HG02840 (cell line): Measurements from ENCODE around the gene DOCK2.

Experiments used
- ATAC-seq: cut with Tn5 transposase; IDR thresholded peaks from one replicate; pipeline ENCODE4 v1.9.1; 2021; ENCODE audit warnings: mild to moderate bottlenecking, moderate library complexity, moderate number of reproducible peaks; ENCODE audit not compliant: unreplicated experiment, low FRiP score

DOCK2 gene

GRCh38 chr5:169682026-169682425, 45.0 kb downstream of the DOCK2 start:
- no peak for ATAC-seq

GRCh38 chr5:169686137-169686536, 49.1 kb downstream of the DOCK2 start:
- no peak for ATAC-seq

DNA sequence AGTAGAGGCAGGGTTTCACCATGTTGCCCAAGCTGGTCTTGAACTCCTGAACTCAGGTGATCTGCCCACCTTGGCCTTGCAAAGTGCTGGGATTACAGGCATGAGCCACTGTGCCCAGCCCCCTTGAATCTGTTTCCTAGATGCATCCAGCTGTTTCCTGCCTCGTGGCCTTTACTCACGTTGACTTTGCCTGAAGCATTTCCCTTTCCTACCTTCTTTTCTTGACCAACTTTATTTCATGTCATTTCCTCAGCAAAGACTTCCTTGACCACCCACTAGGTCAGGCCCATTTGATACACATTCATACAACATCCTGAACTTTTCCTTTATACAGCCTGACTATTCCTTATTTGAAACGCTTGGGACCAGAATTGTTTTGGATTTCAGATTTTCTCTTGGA, 51.0 kb downstream of the DOCK2 start:
- no peak for ATAC-seq

GRCh38 chr5:169691471-169691870, 54.4 kb downstream of the DOCK2 start:
- no peak for ATAC-seq

DNA sequence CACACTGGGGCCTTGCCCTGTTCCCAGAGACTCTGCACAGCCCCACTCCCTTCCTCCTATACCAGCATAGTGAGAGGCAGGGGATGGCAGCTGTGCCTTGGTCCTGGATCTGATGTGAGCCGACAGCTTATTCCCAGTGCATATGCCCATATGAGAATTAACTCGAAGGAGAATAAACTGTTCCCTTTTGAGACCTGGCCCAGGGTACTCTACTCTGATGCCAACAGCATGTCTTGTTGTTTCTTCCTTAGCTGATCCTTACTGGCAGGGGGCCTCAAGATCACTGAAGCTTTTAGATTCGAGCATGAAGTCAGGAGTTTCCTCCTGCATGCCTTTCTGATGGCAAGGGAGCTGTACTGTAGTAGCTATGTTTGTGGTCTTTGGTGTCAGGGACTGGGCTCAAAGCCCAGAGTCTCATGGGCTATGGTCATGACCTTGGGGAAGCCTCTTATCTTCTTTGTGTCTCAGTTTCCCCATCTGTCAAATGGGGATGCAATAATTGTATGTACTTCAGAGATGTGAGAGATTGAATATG, 57.1 kb downstream of the DOCK2 start:
- ATAC-seq, result no peak

- no peak for ATAC-seq
Observed at GRCh38 chr5:169695025-169695625, 58.0 kb downstream of the DOCK2 start.

DNA sequence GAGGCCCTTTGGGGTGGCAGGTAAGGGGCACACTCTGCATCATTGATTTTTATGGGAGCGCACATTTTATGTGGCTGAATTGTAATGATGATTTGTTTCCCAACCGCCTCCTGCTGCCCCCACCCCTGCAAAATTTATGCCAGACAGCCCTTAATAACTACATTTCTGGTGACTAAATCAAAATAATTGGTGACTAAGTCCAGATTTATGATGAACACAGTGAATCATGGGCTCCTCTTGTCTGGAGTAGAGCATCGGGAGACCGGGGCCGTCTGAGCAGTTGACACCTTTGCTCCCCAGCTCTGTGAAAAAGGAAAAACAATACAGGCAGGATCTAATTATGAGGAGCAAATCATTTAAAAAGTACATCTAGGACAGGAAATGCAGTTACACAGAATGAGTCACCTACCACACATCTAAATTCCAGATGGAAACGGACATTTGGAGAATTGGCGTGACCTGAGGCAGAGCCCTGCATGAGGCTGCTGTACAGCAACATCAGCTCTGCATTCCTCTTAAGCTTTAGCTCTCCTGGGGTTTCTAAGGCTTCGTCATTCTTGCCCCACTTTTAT, 58.9 kb downstream of the DOCK2 start:
- no peak for ATAC-seq

- no peak for ATAC-seq
Observed at GRCh38 chr5:169696621-169697510, 59.8 kb downstream of the DOCK2 start.

DNA sequence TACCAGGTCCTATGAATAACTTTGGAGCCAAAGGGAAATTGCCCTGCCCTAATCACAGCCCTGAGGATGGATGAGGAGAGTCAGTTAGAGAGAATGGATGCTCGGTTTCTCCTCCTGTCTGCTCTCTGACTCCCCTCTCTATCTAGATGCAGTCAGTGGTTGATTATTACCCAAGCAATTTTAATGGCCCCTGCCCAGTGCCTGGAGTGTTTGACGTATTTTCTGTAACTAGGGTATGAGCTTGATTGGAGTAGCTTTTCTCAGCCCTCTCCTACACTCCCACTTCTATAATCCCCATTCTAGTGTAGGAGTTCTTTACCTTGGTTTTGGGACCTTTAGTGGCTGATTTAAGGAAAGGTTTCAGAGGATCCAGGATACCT, 60.4 kb downstream of the DOCK2 start:
- no peak for ATAC-seq

- ATAC-seq, result no peak
Observed at GRCh38 chr5:169697976-169698375, 60.9 kb downstream of the DOCK2 start.

GRCh38 chr5:169700611-169701010, 63.5 kb downstream of the DOCK2 start:
- no peak for ATAC-seq

DNA sequence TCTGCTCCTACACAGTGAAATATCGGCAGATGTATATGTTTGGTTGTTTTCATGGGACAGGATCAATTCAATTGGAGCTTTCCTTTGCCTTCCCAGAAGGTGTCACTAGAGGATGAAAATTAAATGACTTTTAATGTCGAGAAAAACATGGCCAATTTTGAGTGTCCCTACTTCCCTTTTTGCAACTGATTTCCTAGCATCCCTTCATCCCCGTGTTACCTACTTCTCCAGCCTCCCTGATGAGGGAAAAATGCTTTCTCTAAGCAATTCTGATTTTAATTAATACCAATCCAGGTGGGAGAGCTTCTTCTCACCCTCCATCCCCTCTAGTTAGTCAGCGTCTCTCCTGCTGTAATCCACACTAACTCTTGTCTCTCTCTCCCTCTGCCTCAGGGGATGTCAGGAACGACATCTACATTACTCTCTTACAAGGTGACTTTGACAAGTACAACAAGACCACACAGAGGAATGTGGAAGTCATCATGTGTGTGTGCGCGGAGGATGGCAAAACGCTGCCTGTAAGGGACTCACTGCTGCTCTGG, 64.9 kb downstream of the DOCK2 start:
- ATAC-seq, result no peak

DNA sequence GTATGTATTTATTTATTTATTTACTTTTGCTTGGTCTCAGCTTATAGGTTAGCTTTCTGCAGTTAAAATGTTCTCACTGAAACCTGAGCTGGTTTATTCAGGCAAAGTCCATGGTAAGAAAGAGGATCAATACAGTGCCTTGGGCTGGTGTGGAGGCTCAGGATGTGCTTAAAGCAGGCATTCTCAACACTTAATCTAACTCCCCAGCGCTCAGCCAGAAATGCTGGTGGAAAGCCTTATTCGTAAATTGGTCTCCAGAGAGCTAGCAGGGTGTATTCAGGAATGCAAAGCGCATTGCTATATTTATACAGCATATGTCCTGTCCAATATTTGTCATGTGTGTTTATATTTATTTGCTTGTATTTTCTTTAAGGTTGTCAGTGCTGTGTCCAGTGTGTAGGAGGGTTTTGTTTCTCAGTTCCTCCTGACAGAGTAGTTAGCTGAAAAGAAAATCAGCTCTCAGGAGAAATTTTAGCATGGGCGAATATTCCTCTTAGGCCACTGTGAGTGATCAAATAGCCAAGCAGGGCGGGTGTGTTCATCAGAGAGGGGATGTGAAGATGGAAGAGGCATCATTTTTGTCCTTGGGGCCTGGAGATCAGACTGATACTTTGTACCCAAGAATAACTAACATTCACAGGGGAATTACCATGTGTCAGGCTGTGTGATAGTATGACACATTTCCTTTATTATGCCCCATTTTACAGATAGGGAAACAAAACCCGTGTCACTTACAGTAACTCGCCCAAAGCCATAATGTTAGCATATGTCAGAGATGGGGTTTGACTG, 65.8 kb downstream of the DOCK2 start:
- peak; percentile 70 for ATAC-seq

DNA sequence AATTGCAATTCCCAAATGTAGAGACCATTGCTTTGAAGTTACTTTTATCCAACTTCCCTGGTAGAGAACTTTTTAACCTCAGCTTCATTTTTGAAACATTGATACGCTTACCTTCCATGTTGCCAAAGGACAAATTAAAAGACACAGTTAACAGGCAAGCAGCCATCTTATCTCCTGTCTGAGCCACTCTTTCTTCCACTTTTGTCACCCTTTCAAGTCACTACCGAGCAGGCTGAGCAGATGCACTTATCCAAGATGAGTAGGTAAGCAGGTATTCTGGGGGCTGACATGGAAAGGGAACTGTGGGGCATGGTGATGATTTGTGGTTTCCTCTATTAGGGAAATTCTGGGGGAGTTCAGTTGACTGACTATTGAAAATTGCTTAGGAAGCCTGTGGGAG, 66.7 kb downstream of the DOCK2 start:
- no peak for ATAC-seq

DNA sequence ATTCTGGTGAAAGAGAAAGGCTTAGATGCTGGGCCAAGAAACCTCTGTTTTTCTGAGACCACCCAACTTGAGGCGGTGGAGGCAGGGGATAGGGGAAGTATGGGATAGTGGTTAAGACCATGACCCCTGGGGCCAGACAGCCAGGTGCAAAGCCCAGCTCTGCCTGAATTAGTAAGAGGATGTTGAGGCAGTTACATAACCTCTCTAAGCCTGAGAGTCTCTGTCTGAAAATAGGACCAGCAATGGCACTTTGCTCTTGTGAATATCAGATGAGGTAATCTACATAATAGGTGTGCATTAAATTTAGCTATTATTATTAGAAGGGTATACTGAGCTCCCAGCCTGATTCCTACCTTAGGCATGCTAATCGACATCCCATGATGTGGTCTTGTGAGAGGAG, 68.2 kb downstream of the DOCK2 start:
- no peak for ATAC-seq

GRCh38 chr5:169706071-169706470, 69.0 kb downstream of the DOCK2 start:
- ATAC-seq, result no peak

DNA sequence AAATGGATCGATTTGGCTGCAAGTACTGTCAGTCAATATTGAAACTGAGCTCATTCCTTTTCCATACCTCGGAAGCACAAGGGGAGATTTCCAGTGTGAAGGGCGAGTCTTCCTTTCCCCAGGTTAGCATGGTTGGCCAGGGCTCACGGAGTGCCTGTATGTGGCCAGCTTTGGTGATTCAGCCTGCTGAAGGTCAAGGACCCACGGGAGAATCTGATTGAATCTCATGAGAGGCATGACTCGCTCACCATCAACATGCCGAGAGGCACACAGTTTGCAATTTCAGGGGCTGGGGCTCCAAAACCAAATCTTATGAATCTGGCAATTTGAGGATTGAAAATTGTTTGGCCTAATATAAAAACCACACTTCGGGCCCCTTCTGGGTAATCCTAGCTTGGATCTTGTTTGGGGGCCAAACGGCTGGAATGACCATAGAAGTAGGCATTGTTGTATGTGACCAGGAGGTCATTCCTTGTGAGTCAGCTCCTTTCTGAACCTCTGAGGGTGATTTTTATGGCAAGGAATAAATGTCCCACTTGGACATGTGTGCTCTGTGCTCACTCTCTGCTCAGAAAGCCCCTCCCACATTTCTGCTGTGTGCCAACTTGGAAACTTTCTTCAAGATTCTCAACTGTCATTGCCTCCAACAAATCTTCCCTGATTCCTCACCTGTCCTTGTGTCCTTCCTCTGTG, 69.8 kb downstream of the DOCK2 start:
- ATAC-seq, result no peak

GRCh38 chr5:169707686-169708085, 70.6 kb downstream of the DOCK2 start:
- ATAC-seq, result no peak

DNA sequence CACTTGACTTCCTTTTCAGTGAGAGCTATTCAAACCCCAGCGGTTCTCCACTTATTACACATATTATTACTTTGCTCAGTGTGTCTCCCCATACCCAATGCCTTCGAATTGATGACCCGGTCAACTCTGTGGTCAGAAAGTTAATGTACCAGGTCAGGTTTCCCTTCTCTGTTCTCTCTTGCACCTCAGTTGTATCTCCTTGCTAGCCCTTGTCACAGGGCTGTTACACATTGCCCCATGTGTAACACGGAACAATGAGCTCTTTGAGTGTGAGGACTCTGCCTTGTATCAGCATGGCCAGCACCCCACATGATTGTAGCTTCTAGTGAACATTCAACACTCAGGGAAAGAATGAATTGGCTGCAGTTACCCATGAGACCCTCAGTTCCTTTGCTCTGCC, 73.6 kb downstream of the DOCK2 start:
- no peak for ATAC-seq
